Kidney capillary endothelial cell (primary cell): ENCODE results near the gene FAM83D.
A peak's percentile ranks its signal among the peaks of the same experiment; 100 is the strongest.

ENCODE experiments used
- DNase-seq: peaks from one replicate; pipeline ENCODE4 v3.0.0-alpha.2; 2018; ENCODE audit warnings: low spot score

Gene FAM83D

DNA sequence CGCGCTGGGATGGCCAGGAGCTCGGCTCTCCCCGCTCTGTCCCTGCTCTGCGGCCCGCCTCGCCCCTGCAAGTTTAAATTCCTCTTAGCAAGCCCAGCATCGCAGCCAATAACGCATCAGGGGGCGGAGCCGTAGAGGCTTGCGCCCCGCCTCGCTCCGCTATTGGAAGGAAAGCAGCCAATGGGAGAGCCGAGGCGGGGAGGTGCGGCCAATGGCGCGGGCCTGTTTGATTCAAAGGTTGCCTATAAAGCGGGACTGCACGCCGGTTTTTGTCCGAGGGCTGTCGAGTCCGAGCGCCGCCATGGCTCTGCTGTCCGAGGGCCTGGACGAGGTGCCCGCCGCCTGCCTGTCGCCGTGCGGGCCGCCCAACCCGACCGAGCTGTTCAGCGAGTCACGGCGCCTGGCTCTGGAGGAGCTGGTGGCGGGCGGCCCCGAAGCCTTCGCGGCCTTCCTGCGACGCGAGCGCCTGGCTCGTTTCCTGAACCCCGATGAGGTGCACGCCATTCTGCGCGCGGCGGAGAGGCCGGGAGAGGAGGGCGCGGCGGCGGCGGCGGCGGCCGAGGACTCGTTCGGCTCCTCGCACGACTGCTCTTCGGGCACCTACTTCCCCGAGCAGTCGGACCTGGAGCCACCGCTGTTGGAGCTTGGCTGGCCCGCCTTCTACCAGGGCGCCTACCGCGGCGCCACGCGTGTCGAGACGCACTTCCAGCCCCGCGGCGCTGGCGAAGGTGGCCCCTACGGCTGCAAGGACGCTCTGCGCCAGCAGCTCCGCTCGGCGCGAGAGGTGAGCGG is at the start of gene FAM83D:
TSS of gene FAM83D (plus strand) at position 276 of the 792 bp plus-strand sequence. CDS start at position 302, 26 bp downstream.
- peak; percentile 97 for DNase-seq

- no peak for DNase-seq
Observed at GRCh38 chr20:38877483-38877882, 48.7 kb upstream of the FAM83D start.

- no peak for DNase-seq
Observed at GRCh38 chr20:38878866-38879265, 47.4 kb upstream of the FAM83D start.

DNA sequence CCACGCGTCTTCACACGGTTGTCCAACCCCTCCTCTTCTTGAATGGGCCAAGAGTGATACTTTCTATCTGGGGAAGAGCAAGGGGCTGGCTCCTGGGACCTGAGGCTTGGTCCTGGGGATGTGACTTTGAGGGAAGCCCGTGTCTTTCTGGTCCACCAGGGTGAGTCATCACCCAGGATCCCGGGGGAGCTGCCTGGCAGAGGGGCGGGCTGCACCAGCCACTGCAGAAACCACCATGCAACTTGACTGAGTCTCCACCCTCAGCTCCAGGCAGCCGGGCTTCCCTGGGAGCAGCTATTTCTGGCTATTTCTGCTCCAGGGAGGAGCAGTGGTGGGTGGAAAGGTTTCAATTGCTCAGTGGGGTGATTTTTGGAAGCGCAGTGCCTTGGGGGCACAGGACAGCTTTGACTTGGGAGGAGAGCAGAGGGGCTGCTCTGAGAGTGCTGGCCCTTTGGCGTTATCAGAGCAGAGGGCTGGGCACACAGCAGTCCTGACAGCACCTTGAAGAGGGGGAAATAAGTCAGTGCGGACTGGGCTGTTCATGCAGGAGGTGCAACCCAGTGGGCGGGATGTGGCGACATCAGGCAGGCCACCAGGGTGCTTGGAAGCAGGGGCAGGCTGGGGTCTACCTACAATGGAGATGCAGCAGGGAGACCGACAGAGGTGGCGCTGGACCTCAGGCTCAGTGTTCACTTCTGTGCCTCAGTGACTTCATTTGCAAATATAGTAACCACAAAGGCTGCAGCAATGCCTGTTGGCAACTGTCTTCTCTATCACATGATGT is 45.1 kb upstream of the FAM83D start:
- DNase-seq: no peak

DNA sequence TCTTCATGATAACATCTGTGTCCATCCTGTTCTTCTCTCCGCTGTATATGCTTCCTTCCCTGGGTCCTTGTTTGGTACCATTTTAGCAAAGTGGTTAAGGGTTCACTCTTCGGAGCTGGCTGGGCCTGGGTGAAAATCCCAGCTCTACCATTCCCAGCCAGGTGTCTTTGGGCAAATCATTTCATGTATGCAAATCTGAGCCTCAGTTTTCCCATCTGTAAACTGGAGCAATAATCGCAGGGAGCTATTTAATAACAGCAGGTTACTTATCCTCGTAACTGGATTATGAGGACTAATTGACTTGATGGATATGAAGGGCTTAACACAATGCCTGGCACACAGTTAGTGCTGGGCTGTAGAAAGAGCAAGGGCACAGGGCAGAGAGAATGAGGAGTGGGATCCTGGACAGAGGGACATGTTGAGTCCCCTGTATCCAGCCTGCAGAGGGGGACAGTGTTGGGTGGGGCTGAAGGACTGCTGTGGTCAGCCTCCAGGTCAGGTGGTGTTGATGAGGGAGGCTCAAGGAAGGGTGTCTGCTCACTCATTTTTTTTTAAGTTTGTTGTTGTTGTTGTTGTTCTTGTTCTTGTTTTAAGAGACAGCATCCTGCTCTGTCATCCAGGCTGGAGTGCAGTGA is 44.3 kb upstream of the FAM83D start:
- no peak for DNase-seq

DNA sequence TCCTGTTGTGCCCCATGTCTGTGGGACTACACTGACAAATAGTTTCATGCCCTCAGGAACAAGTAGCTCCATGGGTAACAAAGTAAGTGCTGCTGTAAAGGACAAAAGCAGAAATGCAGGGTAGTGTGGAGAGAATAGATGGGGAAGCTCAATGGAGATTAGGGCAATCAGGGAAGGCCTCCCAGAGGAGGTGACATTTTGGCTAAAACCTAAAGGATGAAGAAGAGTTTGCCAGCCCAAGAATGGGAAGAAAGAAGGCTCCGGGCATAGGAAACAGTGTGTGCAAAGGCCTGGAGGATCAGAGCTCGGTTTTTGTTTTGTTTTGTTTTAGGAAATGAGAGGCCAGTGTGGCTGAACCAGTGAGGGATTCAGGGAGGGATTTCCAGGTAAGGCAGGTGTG is 43.6 kb upstream of the FAM83D start:
- DNase-seq: no peak

- DNase-seq: no peak
Observed at GRCh38 chr20:38883081-38883980, 42.9 kb upstream of the FAM83D start.

- DNase-seq: no peak
Observed at GRCh38 chr20:38883981-38884733, 42.1 kb upstream of the FAM83D start.

- no peak for DNase-seq
Observed at GRCh38 chr20:38885357-38885756, 40.9 kb upstream of the FAM83D start.

- DNase-seq: no peak
Observed at GRCh38 chr20:38888059-38888831, 38.0 kb upstream of the FAM83D start.

DNA sequence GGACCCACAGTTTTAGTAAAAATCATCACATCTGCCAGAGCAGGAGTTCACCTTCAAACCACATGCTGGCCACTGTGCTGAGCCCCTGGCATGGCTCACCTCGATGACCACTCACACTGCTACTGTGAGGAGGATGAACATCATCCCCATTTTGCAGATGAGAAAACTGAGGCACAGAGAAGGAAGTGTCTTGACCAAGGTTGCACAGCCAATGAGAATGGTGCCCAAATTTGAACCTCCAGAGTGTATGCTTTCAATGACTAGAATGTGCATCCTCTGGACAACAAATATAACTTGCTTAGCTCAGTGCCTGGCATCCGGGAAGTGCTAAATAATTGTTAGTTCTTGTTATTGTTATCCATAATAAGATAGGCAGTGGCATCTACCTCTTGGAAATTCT is 37.2 kb upstream of the FAM83D start:
- DNase-seq: no peak

- DNase-seq: no peak
Observed at GRCh38 chr20:38889792-38890496, 36.3 kb upstream of the FAM83D start.

- DNase-seq: no peak
Observed at GRCh38 chr20:38890497-38890818, 35.8 kb upstream of the FAM83D start.

- DNase-seq: no peak
Observed at GRCh38 chr20:38892091-38892981, 33.9 kb upstream of the FAM83D start.

DNA sequence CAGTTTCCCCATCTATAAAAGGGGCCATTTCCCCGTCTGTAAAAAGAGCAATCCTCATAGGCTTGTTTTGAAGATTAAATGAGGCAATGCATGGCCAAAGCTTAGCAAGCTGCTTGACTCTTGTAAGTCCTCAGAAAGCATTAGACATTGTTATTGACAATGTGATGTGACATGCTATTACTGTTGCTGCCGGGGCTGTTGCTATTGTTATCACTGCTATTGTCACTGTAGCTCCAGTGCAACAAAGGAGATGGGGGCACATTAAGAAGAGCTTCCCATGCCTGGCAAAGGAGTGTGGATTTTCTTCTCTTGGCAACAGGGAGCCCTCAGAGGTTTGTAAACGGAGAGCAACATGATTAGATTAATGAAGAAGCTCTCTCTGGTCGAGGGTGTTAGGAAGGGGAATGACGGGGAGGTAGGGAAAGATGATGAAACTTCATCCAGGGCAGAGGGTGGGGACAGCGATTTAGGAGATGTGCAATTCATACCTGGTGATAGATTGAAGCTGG is 33.1 kb upstream of the FAM83D start:
- DNase-seq: no peak

GRCh38 chr20:38893565-38894090 is 32.6 kb upstream of the FAM83D start:
- DNase-seq: no peak

GRCh38 chr20:38894091-38894847 is 31.9 kb upstream of the FAM83D start:
- no peak for DNase-seq
